GM13976 (cell line): ENCODE measurements around the gene MRPS34.

Experiments
- DNase-seq: peaks from one replicate; pipeline ENCODE4 v3.0.0; 2012; ENCODE audit warnings: low spot score
- in situ Hi-C: fragments of 300-500 bp; cut with MboI; formaldehyde crosslinking; loops from one replicate; pipeline ENCODE4 v1.12.0; 2022; ENCODE audit warnings: low sequenced_read_pairs, mixed read lengths, inconsistent platforms; ENCODE audit not compliant: unreplicated experiment
- TF ChIP-seq, protein P1 (sequence below): IDR thresholded peaks from 2 replicates; pipeline ENCODE4 v1.5.1; 2012; ENCODE audit warnings: borderline replicate concordance, mild to moderate bottlenecking; ENCODE audit not compliant: insufficient read depth; ENCODE audit errors: extremely low read depth, missing control alignments, control extremely low read depth

Gene MRPS34

DNA sequence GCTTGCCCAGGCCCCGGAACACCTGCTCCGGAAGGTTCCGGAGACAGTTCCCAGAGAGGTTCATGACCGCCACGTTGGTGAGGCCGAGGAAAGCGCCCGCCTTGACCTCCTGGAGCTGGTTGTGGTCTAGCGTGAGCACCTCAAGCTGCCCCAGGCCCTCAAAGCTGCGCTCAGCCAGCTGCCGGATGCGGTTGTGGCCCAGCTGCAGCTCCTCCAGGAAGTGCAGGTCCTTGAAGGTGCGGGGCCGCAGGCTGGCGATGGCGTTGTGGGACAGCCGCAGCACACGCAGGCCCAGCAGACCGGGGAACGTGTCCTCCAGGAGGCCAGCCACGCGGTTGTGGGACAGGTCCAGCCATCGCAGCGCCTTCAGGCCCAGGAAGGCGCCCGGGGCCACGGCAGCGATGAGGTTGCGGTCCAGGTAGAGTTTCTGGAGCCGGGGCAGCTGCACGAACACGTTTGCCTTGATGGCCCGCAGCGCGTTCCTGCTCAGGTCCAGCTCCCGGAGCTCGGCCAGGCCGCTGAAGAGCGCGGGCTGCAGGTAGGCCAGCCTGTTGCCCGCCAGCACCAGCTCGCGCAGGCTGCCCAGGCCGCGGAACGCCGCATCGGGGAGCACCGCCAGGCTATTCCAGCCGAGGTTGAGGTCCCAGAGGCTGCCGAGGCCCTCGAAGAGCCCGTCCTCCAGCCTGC is 18.5 kb upstream of the MRPS34 start:
- no peak for DNase-seq
- in situ Hi-C loops, result no loop called here
- TF ChIP-seq, protein P1, sequence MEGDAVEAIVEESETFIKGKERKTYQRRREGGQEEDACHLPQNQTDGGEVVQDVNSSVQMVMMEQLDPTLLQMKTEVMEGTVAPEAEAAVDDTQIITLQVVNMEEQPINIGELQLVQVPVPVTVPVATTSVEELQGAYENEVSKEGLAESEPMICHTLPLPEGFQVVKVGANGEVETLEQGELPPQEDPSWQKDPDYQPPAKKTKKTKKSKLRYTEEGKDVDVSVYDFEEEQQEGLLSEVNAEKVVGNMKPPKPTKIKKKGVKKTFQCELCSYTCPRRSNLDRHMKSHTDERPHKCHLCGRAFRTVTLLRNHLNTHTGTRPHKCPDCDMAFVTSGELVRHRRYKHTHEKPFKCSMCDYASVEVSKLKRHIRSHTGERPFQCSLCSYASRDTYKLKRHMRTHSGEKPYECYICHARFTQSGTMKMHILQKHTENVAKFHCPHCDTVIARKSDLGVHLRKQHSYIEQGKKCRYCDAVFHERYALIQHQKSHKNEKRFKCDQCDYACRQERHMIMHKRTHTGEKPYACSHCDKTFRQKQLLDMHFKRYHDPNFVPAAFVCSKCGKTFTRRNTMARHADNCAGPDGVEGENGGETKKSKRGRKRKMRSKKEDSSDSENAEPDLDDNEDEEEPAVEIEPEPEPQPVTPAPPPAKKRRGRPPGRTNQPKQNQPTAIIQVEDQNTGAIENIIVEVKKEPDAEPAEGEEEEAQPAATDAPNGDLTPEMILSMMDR, result no peak

DNA sequence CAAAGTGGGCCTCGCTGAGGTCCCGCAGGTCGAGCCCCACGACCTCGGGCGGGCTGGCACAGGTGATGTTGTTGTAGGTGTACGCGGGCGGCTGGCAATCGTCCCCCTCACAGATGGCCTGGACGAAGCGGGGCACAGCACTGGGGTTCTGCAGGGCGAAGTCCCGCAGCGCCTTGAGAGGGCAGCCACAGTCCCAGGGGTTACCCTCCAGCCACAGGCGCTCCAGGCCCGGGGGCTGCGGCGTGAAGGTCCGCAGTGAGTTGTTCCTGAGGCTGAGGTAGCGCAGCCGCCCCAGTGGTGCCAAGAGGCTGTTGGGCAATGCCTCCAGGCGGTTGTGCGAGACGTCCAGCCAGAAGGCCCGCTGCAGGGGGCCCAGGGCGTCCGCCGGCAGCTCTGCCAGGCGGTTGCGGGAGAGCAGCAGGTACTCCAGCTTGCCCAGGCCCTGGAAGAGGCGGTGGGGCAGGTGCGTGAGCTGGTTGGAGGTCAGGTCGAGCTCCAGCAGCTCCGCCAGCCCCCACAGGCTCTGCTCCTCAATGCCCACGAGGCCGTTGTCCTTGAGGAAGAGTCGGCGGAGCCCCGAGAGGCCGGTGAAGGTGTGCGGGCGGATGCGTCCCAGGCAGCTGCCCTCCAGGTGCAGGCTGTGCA is 17.8 kb upstream of the MRPS34 start:
- in situ Hi-C loops, result no loop called here
- TF ChIP-seq, protein P1, result no peak
- no peak for DNase-seq

GRCh38 chr16:1790261-1790610 is 17.3 kb upstream of the MRPS34 start:
- no peak for DNase-seq
- in situ Hi-C loops, result no loop called here
- TF ChIP-seq, protein P1, result no peak

DNA sequence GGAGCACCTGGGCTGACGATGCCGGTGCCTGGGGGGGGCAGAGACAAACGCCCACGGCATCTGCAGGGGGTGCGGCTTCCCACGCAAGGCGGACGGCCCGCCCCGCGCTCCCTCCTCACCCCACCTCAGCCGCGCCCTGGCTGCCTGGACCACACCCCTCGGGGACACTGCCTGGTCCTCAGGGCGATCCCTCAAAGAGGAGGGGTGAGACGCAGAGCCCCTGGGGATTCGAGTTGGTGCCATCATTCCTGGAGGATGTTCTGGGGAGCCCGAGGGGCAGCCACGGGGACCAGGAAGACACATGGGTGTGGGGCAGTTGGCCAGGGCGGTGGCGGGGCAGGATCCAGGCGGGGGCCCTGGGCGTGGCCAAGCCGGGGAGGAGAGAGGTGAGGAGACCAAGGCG is 16.7 kb upstream of the MRPS34 start:
- in situ Hi-C loops, result no loop called here
- TF ChIP-seq, protein P1, result no peak
- no peak for DNase-seq

GRCh38 chr16:1788708-1789100 is 15.8 kb upstream of the MRPS34 start:
- TF ChIP-seq, protein P1, result no peak
- in situ Hi-C loops, result no loop called here
- no peak for DNase-seq

DNA sequence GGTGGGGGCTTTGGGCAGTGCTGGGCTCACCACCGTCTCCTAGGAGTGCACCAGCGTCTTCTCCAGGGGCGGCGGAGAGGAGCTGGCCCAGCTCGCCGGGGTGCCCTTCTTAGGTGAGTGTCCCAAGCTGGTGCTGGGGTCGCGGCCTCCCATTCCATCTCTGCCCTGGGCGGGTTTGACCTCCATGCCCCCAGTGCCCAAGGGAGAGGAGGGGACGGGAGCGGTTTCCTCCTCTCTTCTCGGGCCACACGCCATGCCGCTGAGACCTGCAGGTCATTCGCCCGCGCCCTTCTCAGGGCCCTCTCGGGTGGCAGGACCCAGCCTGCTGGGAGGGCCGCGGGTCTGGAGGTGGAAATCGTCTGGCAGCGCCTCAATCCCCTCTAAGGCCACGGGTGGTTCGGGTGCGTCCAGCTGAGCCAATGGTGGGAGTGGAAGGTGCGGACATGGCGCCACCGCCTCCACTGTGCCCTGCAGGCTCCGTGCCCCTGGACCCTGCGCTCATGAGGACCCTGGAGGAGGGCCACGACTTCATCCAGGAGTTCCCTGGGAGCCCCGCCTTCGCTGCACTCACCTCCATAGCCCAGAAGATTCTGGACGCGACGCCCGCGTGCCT is 15.3 kb upstream of the MRPS34 start:
- no peak for DNase-seq
- in situ Hi-C loops, result no loop called here
- TF ChIP-seq, protein P1, result no peak
